Liver (tissue), 9 donors: Measurements from ENCODE around the gene CFAP54. TPM values are rescaled to one million over a fixed set of nuclear protein-coding genes. Genes with fewer than 3 reads are reported as not detected.
"Not testable (repeated sequence)": the region's sequence is repeated elsewhere in the genome, so short reads cannot be mapped to it uniquely, and the experiment has no call there.

Experiments used
- DNase-seq: peaks from one replicate; pipeline ENCODE4 v3.0.0-alpha.2; 2017; ENCODE audit warnings: low spot score
- H3K27ac ChIP-seq, 2 donors: one replicate each; pipeline ENCODE4 v1.7.0; 2013; ENCODE audit warnings: inconsistent platforms in 2 of 2, low read length in 2 of 2, control low read depth in 1 of 2, low read depth in 1 of 2, mild to moderate bottlenecking in 1 of 2
- H3K27me3 ChIP-seq, 4 donors: one replicate each; pipeline versions ENCODE4 v1.6.1 to v1.7.0; 2013; ENCODE audit warnings: low read length in 3 of 4, inconsistent platforms in 1 of 4, mild to moderate bottlenecking in 1 of 4, moderate library complexity in 1 of 4; ENCODE audit not compliant: control insufficient read depth in 4 of 4, insufficient read depth in 4 of 4
- H3K36me3 ChIP-seq, 4 donors: one replicate each; pipeline versions ENCODE4 v1.6.1 to v1.7.0; 2013; ENCODE audit warnings: low read length in 3 of 4, mild to moderate bottlenecking in 3 of 4, low read depth in 1 of 4, moderate library complexity in 1 of 4; ENCODE audit not compliant: control insufficient read depth in 4 of 4, insufficient read depth in 3 of 4
- H3K4me1 ChIP-seq, 4 donors: one replicate each; pipeline versions ENCODE4 v1.6.1 to v1.7.0; 2013; ENCODE audit warnings: low read length in 3 of 4, mild to moderate bottlenecking in 3 of 4, moderate library complexity in 1 of 4; ENCODE audit not compliant: control insufficient read depth in 4 of 4, insufficient read depth in 4 of 4
- H3K4me3 ChIP-seq, 3 donors: one replicate each; pipeline versions ENCODE4 v1.6.1 to v1.7.0; 2013; ENCODE audit warnings: low read length in 3 of 3, control low read depth in 1 of 3, low read depth in 1 of 3, mild to moderate bottlenecking in 1 of 3
- H3K9ac ChIP-seq, 2 donors: one replicate each; pipeline ENCODE4 v1.7.0; 2013; ENCODE audit warnings: low read length in 2 of 2, mild to moderate bottlenecking in 2 of 2, moderate library complexity in 2 of 2, control low read depth in 1 of 2, low read depth in 1 of 2
- H3K9me3 ChIP-seq, 4 donors: one replicate each; pipeline versions ENCODE4 v1.6.1 to v1.7.0; 2013; ENCODE audit warnings: low read length in 3 of 4; ENCODE audit not compliant: control insufficient read depth in 4 of 4
- EGR1 ChIP-seq, 2 donors: IDR thresholded peaks; 2 replicates each; pipeline ENCODE4 v1.6.1; 2016 to 2018; ENCODE audit warnings: antibody characterized with exemption in 2 of 2, low read depth in 2 of 2
- FOXA1 ChIP-seq: IDR thresholded peaks from 2 replicates; pipeline ENCODE4 v1.6.1; 2016; ENCODE audit warnings: antibody characterized with exemption
- FOXA2 ChIP-seq: IDR thresholded peaks from 2 replicates; pipeline ENCODE4 v1.6.1; 2016; ENCODE audit warnings: antibody characterized with exemption
- GABPA ChIP-seq, 2 donors: IDR thresholded peaks in 1 of 2; conservative IDR thresholded peaks in 1 of 2; 2 replicates each; pipeline ENCODE4 v1.6.1; 2016; ENCODE audit warnings: antibody characterized with exemption in 2 of 2, mild to moderate bottlenecking in 1 of 2, moderate library complexity in 1 of 2
- HNF4A ChIP-seq, 2 donors: conservative IDR thresholded peaks; 2 replicates each; pipeline ENCODE4 v1.6.1; 2016; ENCODE audit warnings: antibody characterized with exemption in 2 of 2, mild to moderate bottlenecking in 2 of 2
- JUND ChIP-seq, 2 donors: IDR thresholded peaks; 2 replicates each; pipeline ENCODE4 v1.6.1; 2016; ENCODE audit warnings: antibody characterized with exemption in 2 of 2
- NR2F2 ChIP-seq: IDR thresholded peaks from 2 replicates; pipeline ENCODE4 v1.6.1; 2016; ENCODE audit warnings: antibody characterized with exemption
- RAD21 ChIP-seq, 2 donors: IDR thresholded peaks; 2 replicates each; pipeline ENCODE4 v1.6.1; 2016; ENCODE audit warnings: antibody characterized with exemption in 2 of 2, mild to moderate bottlenecking in 2 of 2
- RXRA ChIP-seq, 2 donors: IDR thresholded peaks; 2 replicates each; pipeline ENCODE4 v1.6.1; 2017 to 2018; ENCODE audit warnings: antibody characterized with exemption in 2 of 2, mild to moderate bottlenecking in 1 of 2
- TAF1 ChIP-seq: conservative IDR thresholded peaks from 2 replicates; pipeline ENCODE4 v1.6.1; 2016; ENCODE audit warnings: antibody characterized with exemption, mild to moderate bottlenecking
- YY1 ChIP-seq: IDR thresholded peaks from 2 replicates; pipeline ENCODE4 v1.6.1; 2016; ENCODE audit warnings: antibody characterized with exemption, mild to moderate bottlenecking
- WGBS: extraction: QIAGEN DNeasy Blood & Tissue Kit; methylation state at CpG from one replicate; pipeline ENCODE4 v1.1.7; 2013; 5-methylcytosine and 5-hydroxymethylcytosine counted together
- polyA plus RNA-seq, 2 donors: library from polyadenylated mRNA; stranded (reverse) in 1 of 2; unstranded in 1 of 2; fragments of 200-250 nt in 1 of 2; fragments of >200 nt in 1 of 2; fragmentation: Nextera tagmentation in 1 of 2; extraction: Ambion mirVana in 1 of 2; gene quantifications; one replicate each; pipeline versions ENCODE4 v1.2.1 to v1.2.3, GENCODE V29; 2013 to 2015
- total RNA-seq, 2 donors: library from RNA; depleted of rRNA; stranded (reverse); fragments of >200 nt; gene quantifications; one replicate each; pipeline ENCODE4 v1.2.3, GENCODE V29; 2014
- TF ChIP-seq, protein P1 (sequence below): IDR thresholded peaks from 2 replicates; pipeline ENCODE4 v1.6.1; 2016; ENCODE audit warnings: antibody characterized with exemption
- TF ChIP-seq, protein P2 (sequence below): IDR thresholded peaks from 2 replicates; pipeline ENCODE4 v1.6.1; 2016; ENCODE audit warnings: antibody characterized with exemption, mild to moderate bottlenecking
- donor health status: healthy.
- donor health status: healthy.
- donor health status: healthy.
- donor health status: healthy.
- donor health status: healthy.

The CFAP54 gene
- total and polyA plus RNA-seq, 4 donors, result 0.01 to 0.19 (median 0.15) TPM

DNA sequence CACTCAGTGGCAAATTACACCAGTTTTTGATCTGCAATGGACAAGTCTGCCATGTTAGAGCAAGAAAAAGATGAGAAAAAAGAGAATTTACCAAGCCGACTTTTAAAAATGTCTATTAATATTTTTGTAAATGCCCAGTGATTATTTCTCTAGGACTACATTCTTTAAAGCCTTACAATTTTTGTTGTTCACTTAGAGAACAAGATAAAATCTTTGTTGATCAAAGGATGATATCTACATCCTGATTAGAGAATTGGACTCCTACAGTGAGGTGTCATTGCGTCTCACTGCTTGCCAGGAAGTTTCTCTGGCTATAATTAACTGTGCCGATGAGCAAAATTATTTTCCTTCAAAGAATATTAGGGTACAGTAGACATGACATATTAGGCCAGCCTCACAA lies 1.7 kb upstream of the CFAP54 start:
- no peak overlapping the region for H3K9ac ChIP-seq
- no peaks in the 10 kb centered on the region for H3K27me3 ChIP-seq
- no peak for DNase-seq
- TF ChIP-seq FOXA2, result no peak
- no peaks in the 10 kb centered on the region for H3K36me3 ChIP-seq
- H3K27ac ChIP-seq, result no peak overlapping the region
- H3K4me3 ChIP-seq, result no peak overlapping the region
- H3K4me1 ChIP-seq, result peaks cover 0 to 7% (median 4%) of the 10 kb centered on the region in 4 donors
- 82% methylated on average over 3 of the region's 3 CpGs for WGBS
- no peaks in the 10 kb centered on the region for H3K9me3 ChIP-seq

DNA sequence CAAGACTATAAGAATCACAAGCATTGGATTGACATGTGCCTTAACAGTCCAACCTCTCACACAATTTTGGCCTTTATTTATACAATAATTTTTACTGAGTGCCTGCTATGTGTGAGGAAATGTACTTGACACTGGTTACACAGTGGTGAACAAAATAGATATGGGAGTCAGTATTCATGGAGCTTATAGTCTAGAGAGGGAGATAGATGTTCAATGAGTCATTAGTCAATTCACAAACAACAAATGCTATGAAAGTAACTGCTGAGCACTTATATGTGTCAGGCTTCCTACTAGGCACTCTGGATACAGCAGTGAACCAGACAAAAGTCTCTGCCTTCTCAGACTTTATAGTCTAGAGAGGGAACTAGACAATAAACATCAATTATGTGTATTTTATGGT lies 3.7 kb downstream of the CFAP54 start:
- Histone ChIP-seq H3K36me3 (no peaks in the 10 kb centered on the region), H3K4me3 (no peak overlapping the region), H3K9ac (no peak overlapping the region), H3K27me3 (no peaks in the 10 kb centered on the region), H3K27ac (no peak overlapping the region), H3K4me1 (peaks cover 0 to 7% (median 5%) of the 10 kb centered on the region in 4 donors), H3K9me3 (no peaks in the 10 kb centered on the region)
- no peak for DNase-seq
- no peak for TF ChIP-seq GABPA (IDR thresholded peaks at IDR 0.05 in 1 of 2, conservative IDR thresholded peaks at IDR 0.05 in 1 of 2)
- TF ChIP-seq TAF1, result no peak
- TF ChIP-seq YY1, result no peak
- TF ChIP-seq HNF4A (conservative IDR thresholded peaks at IDR 0.05), result no peak
- TF ChIP-seq RXRA (IDR thresholded peaks at IDR 0.05), result no peak
- TF ChIP-seq RAD21 (IDR thresholded peaks at IDR 0.05), result no peak
- TF ChIP-seq, protein P1, sequence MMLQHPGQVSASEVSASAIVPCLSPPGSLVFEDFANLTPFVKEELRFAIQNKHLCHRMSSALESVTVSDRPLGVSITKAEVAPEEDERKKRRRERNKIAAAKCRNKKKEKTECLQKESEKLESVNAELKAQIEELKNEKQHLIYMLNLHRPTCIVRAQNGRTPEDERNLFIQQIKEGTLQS, result no peak
- TF ChIP-seq NR2F2, result no peak
- no peak for TF ChIP-seq EGR1 (IDR thresholded peaks at IDR 0.05; ENCODE audit: low read depth in 2 of 2)
- TF ChIP-seq, protein P2, sequence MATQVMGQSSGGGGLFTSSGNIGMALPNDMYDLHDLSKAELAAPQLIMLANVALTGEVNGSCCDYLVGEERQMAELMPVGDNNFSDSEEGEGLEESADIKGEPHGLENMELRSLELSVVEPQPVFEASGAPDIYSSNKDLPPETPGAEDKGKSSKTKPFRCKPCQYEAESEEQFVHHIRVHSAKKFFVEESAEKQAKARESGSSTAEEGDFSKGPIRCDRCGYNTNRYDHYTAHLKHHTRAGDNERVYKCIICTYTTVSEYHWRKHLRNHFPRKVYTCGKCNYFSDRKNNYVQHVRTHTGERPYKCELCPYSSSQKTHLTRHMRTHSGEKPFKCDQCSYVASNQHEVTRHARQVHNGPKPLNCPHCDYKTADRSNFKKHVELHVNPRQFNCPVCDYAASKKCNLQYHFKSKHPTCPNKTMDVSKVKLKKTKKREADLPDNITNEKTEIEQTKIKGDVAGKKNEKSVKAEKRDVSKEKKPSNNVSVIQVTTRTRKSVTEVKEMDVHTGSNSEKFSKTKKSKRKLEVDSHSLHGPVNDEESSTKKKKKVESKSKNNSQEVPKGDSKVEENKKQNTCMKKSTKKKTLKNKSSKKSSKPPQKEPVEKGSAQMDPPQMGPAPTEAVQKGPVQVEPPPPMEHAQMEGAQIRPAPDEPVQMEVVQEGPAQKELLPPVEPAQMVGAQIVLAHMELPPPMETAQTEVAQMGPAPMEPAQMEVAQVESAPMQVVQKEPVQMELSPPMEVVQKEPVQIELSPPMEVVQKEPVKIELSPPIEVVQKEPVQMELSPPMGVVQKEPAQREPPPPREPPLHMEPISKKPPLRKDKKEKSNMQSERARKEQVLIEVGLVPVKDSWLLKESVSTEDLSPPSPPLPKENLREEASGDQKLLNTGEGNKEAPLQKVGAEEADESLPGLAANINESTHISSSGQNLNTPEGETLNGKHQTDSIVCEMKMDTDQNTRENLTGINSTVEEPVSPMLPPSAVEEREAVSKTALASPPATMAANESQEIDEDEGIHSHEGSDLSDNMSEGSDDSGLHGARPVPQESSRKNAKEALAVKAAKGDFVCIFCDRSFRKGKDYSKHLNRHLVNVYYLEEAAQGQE, result no peak
- no peak for TF ChIP-seq FOXA1
- no peak for TF ChIP-seq JUND (IDR thresholded peaks at IDR 0.05)

DNA sequence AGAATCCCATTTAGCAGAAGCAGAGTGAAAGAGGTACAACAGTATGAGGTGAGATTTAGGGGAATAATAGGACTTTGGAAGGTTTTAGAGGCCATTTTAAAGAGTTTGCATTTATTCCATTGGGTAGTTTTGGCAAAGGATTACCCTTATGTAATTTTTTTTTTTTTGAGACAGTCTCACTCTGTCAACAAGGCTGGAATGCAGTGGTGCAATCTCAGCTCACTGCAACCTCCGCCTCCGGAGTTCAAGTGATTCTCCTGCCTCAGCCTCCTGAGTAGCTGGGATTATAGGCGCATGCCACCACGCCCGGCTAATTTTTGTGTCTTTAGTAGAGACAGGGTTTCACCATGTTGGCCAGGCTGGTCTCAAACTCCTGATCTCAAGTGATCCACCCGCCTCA lies 4.8 kb downstream of the CFAP54 start:
- not testable (repeated sequence) for H3K4me3 ChIP-seq, H3K4me1 ChIP-seq, H3K9me3 ChIP-seq, H3K27me3 ChIP-seq, H3K36me3 ChIP-seq, H3K9ac ChIP-seq, H3K27ac ChIP-seq, DNase-seq
- WGBS, result 85% methylated on average over 6 of the region's 6 CpGs
